ENCODE results near the gene LAMB3.

Gene LAMB3

DNA sequence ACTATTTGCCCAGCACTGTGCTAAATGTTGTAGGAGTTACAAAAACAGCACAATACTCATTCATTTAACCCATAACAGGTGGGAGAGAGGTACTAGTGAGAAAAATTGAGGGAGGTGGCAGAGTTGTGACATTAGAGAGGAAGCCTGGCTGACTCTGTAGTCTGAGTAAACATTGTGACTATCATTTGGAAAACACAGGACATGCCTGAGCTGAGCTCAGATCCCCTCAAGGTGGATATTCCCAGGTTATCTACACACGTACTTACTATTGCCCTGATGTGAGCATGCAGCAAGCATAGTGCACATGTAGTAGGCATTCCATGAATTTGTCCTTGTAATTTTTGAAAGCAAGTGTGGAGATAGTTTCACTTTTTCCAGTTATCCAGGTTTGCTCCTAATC is 57.8 kb downstream of the LAMB3 start:
- DNase-seq, result no peak

DNA sequence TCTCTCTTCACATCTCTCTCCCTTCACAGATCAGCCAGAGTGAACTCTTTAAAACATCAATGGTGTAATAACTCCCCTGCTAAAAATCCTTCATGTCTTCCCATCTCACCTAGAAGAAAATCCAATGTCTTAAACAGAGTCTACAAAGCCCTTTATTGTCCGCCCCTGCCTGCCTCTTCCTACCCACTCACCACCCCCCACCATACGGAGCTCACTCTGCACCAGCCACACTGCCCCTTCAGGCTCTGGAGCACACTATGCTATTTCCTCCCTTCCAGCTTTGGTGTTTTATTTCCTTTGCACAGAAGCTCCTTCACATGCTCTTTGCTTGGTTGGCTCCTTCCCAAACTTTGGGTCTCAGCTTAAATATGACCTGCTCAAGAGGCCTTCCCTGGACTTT is 58.5 kb downstream of the LAMB3 start:
- DNase-seq, result no peak

GRCh38 chr1:209590405-209590804 is 61.8 kb downstream of the LAMB3 start:
- no peak for DNase-seq

GRCh38 chr1:209589863-209590262 is 62.4 kb downstream of the LAMB3 start:
- no peak for DNase-seq

DNA sequence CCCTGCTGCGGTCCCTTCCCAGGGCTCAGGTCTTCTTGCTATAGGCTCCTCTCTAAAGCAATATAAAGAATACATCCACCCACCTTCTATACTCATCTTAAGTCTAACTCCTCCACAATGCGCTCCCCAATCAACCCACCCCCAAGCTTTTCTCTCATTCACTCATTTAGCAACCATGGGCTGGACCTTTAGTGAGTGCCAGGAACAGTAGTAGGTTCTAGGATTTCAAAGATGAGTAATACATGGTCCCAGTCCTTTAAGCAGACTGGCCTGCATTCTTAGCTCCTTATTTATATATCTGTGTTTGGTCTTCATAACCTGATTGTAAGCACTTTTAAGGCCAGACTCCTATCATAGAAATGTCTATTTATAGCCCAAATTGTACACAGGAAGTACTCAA is 62.8 kb downstream of the LAMB3 start:
- no peak for DNase-seq

DNA sequence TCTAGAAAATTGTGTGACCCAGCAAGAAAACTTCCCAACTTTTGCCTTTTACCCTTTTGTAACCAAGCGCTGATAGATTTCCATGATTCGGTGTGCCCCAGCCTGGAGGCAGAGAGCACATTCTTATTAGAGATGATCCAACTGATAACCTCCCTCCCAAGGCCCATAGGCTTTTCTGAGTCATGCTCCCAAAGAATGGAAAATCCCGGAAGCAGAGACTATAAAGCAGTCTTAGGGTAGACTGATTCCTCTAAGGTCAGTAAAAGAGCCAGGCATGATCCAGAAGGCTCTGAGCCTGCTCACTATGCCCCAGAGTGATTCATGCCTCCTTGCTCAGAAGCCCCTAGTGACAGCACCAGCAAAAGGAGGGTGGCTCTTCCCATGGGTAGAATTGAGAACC is 64.4 kb downstream of the LAMB3 start:
- DNase-seq, result no peak

GRCh38 chr1:209586221-209586740 is 65.9 kb downstream of the LAMB3 start:
- no peak for DNase-seq

GRCh38 chr1:209585672-209586071 is 66.6 kb downstream of the LAMB3 start:
- DNase-seq, result no peak

DNA sequence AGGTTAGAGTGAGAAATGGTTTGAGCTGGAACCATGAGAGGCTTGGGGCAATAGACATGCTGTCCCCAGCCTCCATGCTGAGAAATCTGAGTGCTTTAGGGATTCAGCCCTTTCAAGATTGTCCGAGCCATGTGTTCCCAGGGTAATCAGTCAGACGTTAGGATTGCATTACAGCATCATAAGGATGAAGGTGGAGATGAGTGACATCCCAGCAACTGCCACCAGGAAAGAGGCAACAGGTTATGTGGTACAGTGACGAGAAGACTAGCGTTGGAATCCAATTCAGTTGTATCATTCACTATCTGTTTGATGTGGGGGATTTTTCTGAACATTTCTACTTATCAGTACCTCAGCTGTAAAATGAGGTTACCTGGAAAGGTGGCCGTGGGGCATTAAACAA is 67.0 kb downstream of the LAMB3 start:
- no peak for DNase-seq

DNA sequence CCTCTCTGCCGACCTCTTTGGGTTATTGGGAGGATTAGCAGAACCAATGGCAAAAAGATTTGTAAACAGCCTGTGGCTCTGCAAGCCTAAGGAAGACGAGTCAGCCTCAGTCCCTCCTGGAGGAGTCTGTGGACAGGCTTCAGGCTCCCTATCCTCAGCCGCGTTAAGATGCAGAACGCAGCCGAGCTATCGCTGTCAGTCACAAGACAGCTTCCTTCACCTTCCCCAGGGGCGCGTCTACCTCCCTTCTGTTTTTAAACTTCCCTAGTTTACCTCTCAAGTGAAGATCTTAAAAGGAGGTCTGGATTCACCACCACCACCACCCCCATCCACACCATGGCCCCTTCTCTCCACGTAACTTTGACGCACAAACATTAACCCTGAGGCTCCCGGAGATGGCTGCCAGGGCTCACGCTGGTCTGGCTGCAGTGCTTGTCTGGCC is 68.0 kb downstream of the LAMB3 start:
- no peak for DNase-seq

- DNase-seq, result no peak
Measured at GRCh38 chr1:209583408-209583807, 68.8 kb downstream of the LAMB3 start, which contains the start of gene CAMK1G. CAMK1G (plus strand) TSS chr1:209583714; CDS start chr1:209594984, 11,270 bp downstream.

DNA sequence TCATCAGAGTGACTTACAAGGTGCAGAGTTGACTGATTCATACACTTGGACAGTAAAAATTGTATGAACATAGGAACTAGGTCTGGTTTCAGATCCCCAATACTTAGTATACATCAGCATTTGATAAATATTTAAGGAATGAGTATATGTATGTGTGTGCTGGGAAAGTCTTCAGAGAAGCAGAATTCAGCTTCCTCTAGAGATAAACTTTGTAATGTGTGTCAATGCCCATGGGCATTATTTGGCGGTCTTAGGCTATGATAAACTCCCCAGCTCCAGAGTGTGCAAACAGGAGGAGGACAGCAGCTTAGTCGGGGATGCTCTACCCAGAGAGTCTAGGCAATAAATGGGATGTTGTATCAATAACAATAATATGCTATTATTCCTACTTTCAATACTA is 71.6 kb downstream of the LAMB3 start:
- no peak for DNase-seq

GRCh38 chr1:209577346-209577745 is 74.9 kb downstream of the LAMB3 start:
- DNase-seq, result no peak

DNA sequence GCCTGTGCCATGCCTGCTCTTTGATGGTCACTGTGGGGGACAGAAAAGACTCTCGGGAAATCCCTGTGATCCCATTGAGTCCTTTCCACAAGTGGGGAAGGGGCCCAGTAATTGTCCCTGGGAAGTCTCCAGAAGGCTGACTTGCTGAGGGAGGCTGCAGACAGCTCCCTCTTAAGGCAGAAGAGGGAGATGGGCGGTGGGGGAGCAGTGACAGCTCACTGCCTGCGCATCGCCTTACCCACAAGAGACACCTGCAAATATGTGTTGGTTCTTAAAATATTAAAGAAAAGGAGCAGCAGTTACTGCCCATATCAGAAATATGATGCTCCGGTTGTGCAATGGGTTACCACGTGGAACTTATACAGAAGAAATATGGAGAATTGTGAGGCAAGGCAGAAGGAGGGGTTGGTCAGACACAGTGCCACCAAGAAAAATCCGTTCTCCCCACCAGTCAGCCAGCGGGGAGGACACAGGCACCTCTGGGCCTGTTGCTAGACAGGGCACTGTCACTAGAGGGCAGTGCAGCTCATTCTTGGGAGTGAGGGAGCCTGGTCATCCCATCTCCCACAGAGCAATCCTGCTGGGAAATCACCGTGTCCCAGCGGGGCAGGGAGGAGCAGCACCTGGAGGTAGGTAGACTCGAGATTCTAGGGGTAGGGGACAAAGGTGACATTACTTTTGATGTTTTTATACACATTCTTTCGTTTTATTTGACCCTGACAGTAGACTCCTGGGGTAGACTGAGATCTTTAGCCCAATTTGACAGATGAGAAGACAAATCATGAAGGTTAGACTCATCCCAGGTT is 75.6 kb downstream of the LAMB3 start:
- no peak for DNase-seq

GRCh38 chr1:209570743-209571142 is 81.5 kb downstream of the LAMB3 start:
- DNase-seq, result no peak

DNA sequence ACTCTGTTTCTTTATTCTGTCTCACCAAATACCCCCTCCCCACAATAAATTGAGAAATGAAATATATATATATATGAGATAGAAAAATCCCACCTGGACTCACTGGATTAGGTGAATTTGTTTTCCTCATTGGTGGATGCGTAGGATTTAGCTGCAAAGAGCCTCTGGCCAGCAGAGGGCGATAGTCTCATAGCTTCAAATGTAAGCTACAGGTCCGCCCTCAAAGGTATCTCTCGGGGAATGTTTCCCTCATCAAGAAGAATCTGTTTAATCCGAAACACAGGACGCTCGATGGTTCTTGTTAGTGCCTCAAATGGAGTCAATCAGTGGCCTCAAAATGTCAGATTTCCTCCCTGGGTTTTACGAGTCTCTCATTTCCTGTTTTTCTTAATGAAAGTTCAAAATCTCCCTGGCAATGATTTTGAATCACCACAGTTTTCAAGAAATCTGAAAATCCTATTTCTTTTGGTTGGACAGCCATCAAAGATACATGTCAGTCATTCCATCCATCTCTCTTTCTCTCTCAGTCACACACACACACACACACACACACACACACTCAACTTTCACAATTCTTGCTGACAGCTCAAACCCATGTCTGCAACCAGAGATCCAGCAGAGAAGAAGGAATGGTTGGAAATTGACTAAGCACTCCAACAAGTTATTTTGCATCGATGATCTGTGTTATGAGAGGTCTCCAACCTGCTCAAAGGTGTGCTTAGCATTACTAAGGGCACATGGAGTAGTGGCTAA is 82.6 kb downstream of the LAMB3 start:
- DNase-seq, result no peak

DNA sequence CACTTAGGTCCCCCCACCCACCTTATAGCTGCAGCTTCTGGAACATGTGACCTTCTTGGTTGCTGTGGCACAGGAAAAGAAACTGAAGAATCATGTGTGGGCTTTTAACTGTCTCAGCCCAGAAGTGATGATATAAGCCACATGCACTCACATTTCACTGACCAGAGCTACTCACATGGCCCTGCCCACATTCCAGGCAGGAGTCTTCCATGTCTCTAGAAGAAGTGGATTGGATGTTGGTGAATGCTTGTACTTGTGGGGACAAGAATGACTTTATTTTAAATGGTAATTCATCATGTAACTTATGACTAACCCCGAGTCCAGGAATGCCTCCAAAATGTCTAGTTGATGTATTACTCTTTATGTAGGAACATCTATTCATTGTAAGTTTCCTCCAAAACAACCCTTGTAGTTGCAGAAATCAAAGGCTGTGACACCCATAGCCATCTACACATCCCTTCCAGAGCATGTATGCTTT is 84.5 kb downstream of the LAMB3 start:
- no peak for DNase-seq

DNA sequence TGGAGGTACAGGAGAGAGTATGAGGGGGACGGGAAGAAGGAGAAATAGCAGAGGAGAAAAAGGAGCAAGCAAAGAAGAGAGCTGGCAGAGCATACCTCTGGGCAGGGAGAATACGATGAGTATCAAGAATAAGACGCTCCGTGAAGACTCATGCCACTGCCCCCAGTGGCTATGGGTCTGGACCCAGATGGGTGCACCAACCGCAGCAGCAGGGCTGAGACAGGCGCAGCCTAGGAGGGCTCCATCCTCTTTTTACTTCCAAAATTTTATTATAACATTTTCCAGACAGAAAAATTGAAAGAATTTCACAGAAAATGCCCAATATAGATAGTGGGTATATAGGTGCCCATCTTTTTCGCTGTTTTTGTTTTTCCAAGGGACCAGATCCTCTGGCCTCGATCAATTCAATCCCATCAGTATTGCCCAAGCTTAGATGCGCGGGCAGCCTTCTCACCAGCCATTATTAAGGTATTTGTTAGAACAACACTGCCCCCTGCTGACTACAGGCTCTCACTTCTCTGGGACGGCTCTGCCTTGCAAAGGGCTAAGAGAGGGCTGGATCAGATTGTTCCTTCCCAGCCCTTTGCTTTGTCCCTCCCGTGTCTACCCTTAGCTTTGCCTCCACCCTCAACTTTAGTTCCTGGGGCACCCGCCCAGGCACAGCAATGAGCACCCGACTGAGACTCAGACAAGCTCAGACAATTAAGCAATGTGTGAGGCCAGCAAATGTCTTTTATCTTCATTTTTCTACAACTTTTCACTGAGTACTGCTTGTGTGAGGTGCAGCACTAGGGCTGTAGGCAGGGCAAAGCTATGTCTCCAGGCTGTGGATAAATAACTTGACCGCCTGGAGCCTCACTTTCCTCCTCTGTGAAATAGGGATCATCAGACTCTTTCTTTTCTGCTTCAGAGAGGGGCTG is 86.2 kb downstream of the LAMB3 start:
- peak; percentile 35 for DNase-seq

Data from NCI-H187 treated with DMSO at 0.1 percent for 48 hours (cell line).